PC-9 (cell line): Measurements from ENCODE around the gene SLC22A9.

ENCODE experiments used
- EZH2 ChIP-seq: fragments of 200-600 bp; sonication (generic); IDR thresholded peaks from 2 replicates; pipeline ENCODE4 v1.8.0; 2017; ENCODE audit warnings: antibody characterized with exemption, low read depth
- TF ChIP-seq, protein P1 (sequence below): fragments of 200-600 bp; sonication (generic); conservative IDR thresholded peaks from 2 replicates; pipeline ENCODE4 v1.6.1; 2017; ENCODE audit warnings: mixed run types, antibody characterized with exemption, mild to moderate bottlenecking, moderate library complexity

DNA sequence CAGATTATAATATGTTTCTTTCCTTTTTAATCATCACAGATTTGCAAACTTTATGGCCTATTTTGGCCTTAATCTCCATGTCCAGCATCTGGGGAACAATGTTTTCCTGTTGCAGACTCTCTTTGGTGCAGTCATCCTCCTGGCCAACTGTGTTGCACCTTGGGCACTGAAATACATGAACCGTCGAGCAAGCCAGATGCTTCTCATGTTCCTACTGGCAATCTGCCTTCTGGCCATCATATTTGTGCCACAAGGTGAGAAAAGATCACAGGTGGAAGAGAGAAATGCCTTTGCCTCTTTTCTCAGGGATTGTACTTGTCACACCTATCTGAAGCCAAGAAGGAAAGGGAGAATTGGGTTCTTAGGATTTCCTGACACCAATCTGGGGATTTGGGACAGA lies 36.9 kb downstream of the SLC22A9 start:
- TF ChIP-seq, protein P1, sequence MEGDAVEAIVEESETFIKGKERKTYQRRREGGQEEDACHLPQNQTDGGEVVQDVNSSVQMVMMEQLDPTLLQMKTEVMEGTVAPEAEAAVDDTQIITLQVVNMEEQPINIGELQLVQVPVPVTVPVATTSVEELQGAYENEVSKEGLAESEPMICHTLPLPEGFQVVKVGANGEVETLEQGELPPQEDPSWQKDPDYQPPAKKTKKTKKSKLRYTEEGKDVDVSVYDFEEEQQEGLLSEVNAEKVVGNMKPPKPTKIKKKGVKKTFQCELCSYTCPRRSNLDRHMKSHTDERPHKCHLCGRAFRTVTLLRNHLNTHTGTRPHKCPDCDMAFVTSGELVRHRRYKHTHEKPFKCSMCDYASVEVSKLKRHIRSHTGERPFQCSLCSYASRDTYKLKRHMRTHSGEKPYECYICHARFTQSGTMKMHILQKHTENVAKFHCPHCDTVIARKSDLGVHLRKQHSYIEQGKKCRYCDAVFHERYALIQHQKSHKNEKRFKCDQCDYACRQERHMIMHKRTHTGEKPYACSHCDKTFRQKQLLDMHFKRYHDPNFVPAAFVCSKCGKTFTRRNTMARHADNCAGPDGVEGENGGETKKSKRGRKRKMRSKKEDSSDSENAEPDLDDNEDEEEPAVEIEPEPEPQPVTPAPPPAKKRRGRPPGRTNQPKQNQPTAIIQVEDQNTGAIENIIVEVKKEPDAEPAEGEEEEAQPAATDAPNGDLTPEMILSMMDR, result no peak
- no peak for TF ChIP-seq EZH2
